Measurements from ENCODE around the gene MAPKAPK3. TPM values are rescaled to one million over a fixed set of nuclear protein-coding genes. Genes with fewer than 3 reads are reported as not detected.

Gene MAPKAPK3
- total and polyA plus RNA-seq, 2 of the 4 experiments (the other 2 are of a cell fraction), result 38.3 to 57.2 TPM

DNA sequence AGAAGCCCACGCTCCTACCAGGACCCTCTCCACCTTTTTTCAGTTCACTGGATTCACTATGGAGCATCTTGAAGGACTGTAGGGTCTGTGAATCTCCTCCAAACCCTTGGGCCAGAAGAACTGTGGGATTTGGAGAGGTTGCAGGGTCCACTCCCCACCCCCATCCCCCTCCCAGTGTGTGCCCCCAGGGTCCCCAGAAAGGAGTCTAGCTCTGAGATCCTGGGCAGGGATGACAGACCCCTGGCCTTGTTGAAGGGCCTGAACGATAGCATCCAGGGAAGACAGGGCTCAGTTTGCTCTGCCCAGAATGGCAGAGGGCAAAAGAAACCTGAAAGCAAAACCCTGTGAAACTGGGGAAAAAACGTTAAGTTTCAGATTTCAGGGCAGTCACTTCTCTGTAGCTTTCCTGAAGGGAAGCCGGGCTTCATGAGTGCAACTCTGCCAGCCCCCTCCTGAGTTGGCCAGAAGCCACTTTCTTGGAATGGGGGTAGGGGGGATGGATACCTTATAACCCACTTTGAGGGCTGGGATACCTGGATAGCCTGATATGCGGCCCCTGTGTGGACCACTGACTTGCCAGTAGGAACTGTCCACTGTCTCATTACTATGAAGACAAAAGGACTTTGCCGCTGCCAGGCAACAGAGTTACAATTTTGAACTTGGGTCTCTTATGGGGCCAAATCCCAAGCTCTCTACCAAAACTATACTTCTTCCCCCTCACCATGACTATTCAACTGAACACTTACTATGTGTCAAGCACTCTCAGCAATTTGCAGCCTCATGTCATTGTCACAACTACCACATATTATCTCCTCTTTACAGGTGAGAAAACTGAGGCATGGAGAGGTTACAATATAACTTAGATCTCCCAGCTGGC is 3.7 kb upstream of the MAPKAPK3 start:
- POLR2A ChIA-PET (ENCODE audit: unreplicated experiment), result interaction anchor here (1.8 kb wide), 1 partner anchor 11 kb away, joined by 5 read pairs; no protein-coding TSS in a partner anchor
- no peak for ATAC-seq (ENCODE audit: low read depth)
- no peak overlapping the region for H3K18ac ChIP-seq (ENCODE audit: low read depth, low read length)
- no peaks in the 10 kb centered on the region for H3K27me3 ChIP-seq (ENCODE audit: control insufficient read depth, insufficient read depth, low read length)
- TF ChIP-seq POLR2A (IDR thresholded peaks at IDR 0.05; ENCODE audit: low read depth, low read length) (no peak), NFE2L2 (IDR thresholded peaks at IDR 0.05; ENCODE audit: low read depth, low read length) (no peak), MAZ (IDR thresholded peaks at IDR 0.05; ENCODE audit: borderline replicate concordance, low read depth, low read length) (no peak), MAFK (IDR thresholded peaks at IDR 0.05; ENCODE audit: low read depth, low read length) (no peak), ELK1 (IDR thresholded peaks at IDR 0.05; ENCODE audit: borderline replicate concordance, low read depth, low read length) (no peak), CTCF (conservative IDR thresholded peaks at IDR 0.05; ENCODE audit: low read depth, low read length) (no peak), FOS (IDR thresholded peaks at IDR 0.05; ENCODE audit: low read depth, low read length) (no peak), RCOR1 (IDR thresholded peaks at IDR 0.05; ENCODE audit: insufficient replicate concordance, low read length) (no peak), USF2 (IDR thresholded peaks at IDR 0.05; ENCODE audit: low read depth, low read length) (no peak), MXI1 (IDR thresholded peaks at IDR 0.05; ENCODE audit: borderline replicate concordance, low read depth, low read length) (no peak), RFX5 (IDR thresholded peaks at IDR 0.05; ENCODE audit: low read depth, low read length) (no peak), SMC3 (IDR thresholded peaks at IDR 0.05; ENCODE audit: low read depth, low read length) (no peak)
- DNase-seq, result no peak
- no peak overlapping the region for H2BK20ac ChIP-seq (ENCODE audit: low read depth, low read length)
- WGBS, 2 experiments (ENCODE audit: extremely low coverage in 2 of 2, insufficient read length in 1 of 2), result 77% methylated on average over 3 of the region's 6 CpGs; no CpG with 5 or more reads in 1 of the 2 experiments
- H3K14ac ChIP-seq (replicated peaks; ENCODE audit: low read depth, low read length), result no peak overlapping the region
- no peak overlapping the region for H2BK120ac ChIP-seq (ENCODE audit: low read depth, low read length)
- no peak overlapping the region for H3K27ac ChIP-seq (ENCODE audit: insufficient read depth, low read length)
- no peak overlapping the region for H3K56ac ChIP-seq (ENCODE audit: extremely low read depth, insufficient read depth, low read length)
- H2AK5ac ChIP-seq (ENCODE audit: low read depth, low read length), result no peak overlapping the region
- no peak overlapping the region for H4K5ac ChIP-seq (ENCODE audit: low read depth, low read length)
- no peak overlapping the region for H2BK15ac ChIP-seq (ENCODE audit: low read depth, low read length)
- CTCF ChIA-PET, result interaction anchor here (0.5 to 3.3 kb wide), 3 partner anchors 41 to 688 kb away, joined by 3 to 20 read pairs (median 6); partner anchors contain the start of gene HEMK1
- no peak overlapping the region for H3K4me3 ChIP-seq (ENCODE audit: insufficient read depth, low read depth, low read length)
- dilution Hi-C loops (cut with HindIII; ENCODE audit: low sequenced_read_pairs, unreplicated experiment), result no loop called here
- H4K91ac ChIP-seq (ENCODE audit: insufficient read depth, low read depth, low read length), result no peak overlapping the region
- BruUV-seq (replicated peaks), result no TSS peak
- H3K9me1 ChIP-seq (ENCODE audit: insufficient read depth, low read length), result peaks cover 11% of the 10 kb centered on the region
- peaks cover 10% of the 10 kb centered on the region for H3K4me1 ChIP-seq (ENCODE audit: control insufficient read depth, insufficient read depth, low read length)
- H2AFZ ChIP-seq (replicated peaks; ENCODE audit: low read length, poor library complexity), result no peak overlapping the region
- H3K36me3 ChIP-seq (ENCODE audit: control insufficient read depth, insufficient read depth, low read length), result no peaks in the 10 kb centered on the region; the same call in 1 of the 2 replicates
- in situ Hi-C loops (cut with MboI; ENCODE audit: low sequenced_read_pairs), result loop anchor here (5.0 to 25.0 kb wide), 2 partner anchors 41 to 1074 kb away; no protein-coding TSS in a partner anchor
- H3K9me3 ChIP-seq (ENCODE audit: control insufficient read depth, insufficient read depth, low read length), result no peaks in the 10 kb centered on the region
- peaks cover 19 to 24% of the 10 kb centered on the region in 2 experiments; a peak in 3 of 4 replicates for H3K79me1 ChIP-seq (ENCODE audit: low read depth in 1 of 2, low read length in 2 of 2)
- intact Hi-C loops (cut with micrococcal nuclease), result loop anchor here (10.0 kb wide), 1 partner anchor 1052 kb away; no protein-coding TSS in a partner anchor
- no peak overlapping the region for H3K23ac ChIP-seq (ENCODE audit: low read depth, low read length)
- H3K9ac ChIP-seq (ENCODE audit: low read depth, low read length), result no peak overlapping the region
- H2BK5ac ChIP-seq (ENCODE audit: low read depth, low read length, poor library complexity, severe bottlenecking), result no peak overlapping the region
- H2AK9ac ChIP-seq (replicated peaks; ENCODE audit: low read depth, low read length, poor library complexity), result no peak overlapping the region
- no peaks in the 10 kb centered on the region for H4K20me1 ChIP-seq (ENCODE audit: insufficient read depth, low read length)
- no peak overlapping the region for H4K8ac ChIP-seq (ENCODE audit: low read depth in 2 of 2, low read length in 2 of 2)
- no peak overlapping the region; the same call in 1 of the 2 replicates for H3K4me2 ChIP-seq (ENCODE audit: low read depth, low read length)
- H3K4ac ChIP-seq (ENCODE audit: low read depth, low read length), result no peak overlapping the region

Measured in IMR-90 (cell line).